HG03066 (cell line): ENCODE data around the gene GLUD2.

Source experiments
- ATAC-seq: cut with Tn5 transposase; IDR thresholded peaks from one replicate; pipeline ENCODE4 v1.9.1; 2021; ENCODE audit warnings: low read depth; ENCODE audit not compliant: unreplicated experiment

Gene GLUD2

DNA sequence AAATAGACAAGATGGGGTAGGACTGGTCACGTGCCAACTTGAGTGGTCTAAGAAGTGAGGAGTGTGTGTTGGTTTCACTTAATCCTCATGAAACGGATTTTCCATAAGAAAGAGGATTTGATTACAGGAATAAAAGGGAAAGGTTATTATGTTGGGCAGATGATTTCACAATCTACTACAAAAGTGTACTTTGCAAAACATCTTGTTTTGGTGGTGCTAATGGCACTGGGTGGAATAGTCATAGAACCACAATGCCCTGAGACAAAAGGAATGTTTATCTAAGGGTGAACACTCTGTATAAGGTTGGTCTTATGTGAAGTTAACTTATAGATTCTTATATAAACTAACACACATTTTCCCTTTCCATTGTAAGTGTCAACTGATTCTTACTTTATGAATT lies 45.6 kb downstream of the GLUD2 start:
- no peak for ATAC-seq
